GM19324 (cell line): Measurements from ENCODE around the gene CELF3.
"Not testable (repeated sequence)": the region's sequence is repeated elsewhere in the genome, so short reads cannot be mapped to it uniquely, and the experiment has no call there.

Experiments used
- ATAC-seq: cut with Tn5 transposase; IDR thresholded peaks from one replicate; pipeline ENCODE4 v1.9.1; 2021; ENCODE audit warnings: mild to moderate bottlenecking, moderate library complexity; ENCODE audit not compliant: unreplicated experiment, low FRiP score

CELF3 gene

DNA sequence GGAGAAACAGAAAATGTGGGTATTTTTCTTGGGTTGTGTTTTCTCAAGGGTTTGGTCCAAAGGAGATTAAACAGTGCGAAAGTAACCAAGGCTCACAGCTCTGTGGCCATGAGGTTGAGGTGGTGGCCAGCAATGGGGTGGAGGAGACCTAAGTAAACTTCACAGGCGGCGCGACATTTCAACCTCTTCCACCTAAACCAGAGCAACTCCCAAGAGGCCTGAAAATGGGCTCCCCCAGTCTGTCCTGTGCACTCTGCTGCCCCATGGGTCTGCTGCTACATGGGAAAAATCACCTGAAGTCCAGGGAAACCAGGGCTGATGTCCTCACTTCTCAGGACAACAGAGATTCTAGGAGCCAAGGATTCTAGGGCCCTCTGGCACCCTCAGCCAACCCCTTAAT is 12.4 kb downstream of the CELF3 start:
- no peak for ATAC-seq

DNA sequence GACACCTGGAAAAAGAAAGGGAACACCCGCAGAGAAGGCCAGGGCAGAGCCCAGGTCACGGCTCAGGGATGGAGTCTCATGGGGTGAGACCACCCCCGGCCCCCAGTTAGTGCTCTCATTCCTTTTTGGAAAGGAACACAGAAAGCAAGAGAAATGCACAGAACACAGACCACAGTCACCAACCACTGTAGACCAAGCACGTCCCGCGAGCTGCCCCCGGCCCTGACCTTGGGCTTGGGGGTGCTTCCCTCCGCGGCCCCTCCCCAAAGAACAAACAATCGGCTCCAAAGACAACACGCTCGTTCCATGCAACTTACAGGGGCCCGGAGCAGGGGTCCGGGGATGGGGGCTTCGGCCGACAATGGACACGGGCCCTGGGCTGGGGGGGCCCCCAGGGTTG is 12.8 kb downstream of the CELF3 start:
- ATAC-seq, result no peak

DNA sequence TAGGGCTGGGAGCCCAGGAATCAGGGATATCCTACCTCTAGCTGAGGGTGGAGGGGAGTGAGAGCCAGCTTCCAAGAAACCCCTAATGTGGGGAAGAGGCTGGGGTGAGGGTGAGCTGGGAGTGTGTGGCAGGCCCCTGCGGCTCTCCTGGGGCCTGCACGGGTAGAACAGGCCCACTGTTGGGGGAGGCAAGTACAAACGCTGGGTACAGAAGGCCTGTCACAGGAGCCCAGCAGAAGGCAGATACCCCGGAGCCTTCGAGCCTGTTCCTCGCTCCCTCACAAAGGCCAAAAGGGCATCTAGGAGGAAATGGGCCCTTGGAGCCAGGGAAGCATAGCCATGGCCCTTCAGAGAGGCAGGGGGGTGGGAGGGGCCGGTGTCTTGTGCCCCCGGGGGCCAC is 13.7 kb downstream of the CELF3 start:
- no peak for ATAC-seq

DNA sequence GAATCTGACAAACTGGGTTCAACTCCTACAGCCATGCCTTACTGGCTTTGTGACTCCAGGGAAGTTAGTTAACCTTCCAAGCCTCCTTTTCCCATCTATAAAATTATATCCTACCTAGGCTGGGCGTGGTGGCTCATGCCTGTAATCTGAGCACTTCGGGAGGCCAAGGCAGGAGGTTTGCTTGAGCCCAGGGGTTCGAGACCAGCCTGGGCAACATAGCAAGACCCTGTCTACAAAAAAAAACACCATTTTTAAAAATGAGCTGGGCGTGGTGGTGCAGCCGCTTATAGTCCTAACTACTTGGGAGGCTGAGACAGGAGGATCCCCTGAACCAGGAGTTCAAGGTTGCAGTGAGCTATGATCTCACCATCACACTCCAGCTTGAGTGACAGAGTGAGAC is 15.1 kb downstream of the CELF3 start:
- ATAC-seq, result no peak

- ATAC-seq, result no peak
These were observed 23.4 kb downstream of the CELF3 start for GRCh38 chr1:151693057-151693651.

GRCh38 chr1:151692226-151692625 is 24.4 kb downstream of the CELF3 start:
- no peak for ATAC-seq

DNA sequence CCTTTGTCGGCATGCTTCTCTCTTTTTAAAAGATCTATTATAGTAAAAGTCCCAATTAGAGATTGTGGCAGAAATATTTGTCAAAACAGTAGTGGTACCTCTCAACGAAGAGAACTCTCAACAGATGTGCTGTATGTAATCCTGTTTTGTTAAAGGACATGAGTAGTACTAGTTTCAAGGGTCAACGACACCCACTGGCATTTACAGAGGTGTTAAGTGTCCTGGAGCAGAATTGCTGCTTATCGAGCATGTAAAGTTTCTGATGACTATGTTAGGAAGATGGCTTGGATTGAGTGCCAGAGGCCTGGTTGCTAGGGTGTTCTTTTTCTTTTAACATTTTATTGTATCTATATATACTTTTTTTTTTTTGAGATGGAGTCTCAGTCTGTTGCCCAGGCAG is 27.1 kb downstream of the CELF3 start:
- no peak for ATAC-seq

GRCh38 chr1:151686561-151686960 is 30.0 kb downstream of the CELF3 start:
- ATAC-seq, result no peak

DNA sequence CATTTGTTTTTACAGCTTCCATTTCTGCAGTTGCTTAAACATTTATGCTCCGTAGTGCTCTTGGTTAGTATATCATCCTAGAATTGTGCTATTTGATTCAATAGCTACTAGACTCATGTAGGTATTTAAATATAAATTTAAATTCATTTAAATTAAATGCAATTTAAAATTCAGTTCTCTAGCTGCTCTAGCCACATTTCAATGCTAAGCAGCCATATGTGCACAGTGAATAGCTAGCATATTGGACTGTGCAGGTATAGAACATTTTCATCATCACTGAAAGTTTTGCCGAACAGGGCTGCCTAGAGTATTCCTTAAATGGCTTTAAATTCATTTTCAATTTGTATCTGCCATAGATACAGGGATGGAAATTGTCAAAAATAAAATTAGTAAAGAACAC is 32.5 kb downstream of the CELF3 start:
- no peak for ATAC-seq

DNA sequence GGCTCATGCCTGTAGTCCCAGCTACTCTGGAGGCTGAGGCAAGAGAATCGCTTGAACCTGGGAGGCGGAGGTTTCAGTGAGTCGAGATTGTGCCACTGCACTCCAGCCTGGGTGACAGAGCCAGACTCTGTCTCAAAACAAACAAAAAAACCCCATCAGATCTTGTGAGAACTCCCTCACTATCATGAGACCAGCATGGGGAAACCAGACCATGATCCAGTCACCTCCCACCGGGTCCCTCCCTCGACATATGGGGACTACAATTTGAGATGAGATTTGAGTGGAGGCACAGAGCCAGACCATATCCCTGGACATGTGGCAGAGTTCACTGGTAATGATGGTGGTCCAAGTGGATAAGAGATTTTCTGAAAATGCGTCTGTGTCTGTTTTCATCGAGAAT is 33.7 kb downstream of the CELF3 start:
- ATAC-seq, result not testable (repeated sequence)

DNA sequence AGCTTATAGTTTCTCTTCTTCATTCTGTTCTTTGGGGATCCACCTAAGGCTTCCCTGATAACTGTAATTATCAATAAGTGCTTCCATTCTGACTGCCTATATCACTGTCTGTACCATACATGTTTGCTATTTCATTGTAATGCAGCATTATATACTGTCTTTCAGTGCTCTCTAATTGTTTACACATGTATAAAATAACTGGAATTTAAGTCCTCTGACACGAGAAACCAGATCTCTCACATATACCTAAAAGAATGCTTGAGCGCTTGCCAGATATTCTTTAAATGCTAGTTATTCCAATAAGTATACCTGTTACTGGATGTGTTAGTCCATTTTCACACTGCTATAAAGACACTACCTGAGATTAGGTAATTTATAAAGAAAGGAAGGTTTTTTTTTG is 34.7 kb downstream of the CELF3 start:
- ATAC-seq, result no peak

GRCh38 chr1:151680826-151681225 is 35.8 kb downstream of the CELF3 start:
- ATAC-seq, result no peak

DNA sequence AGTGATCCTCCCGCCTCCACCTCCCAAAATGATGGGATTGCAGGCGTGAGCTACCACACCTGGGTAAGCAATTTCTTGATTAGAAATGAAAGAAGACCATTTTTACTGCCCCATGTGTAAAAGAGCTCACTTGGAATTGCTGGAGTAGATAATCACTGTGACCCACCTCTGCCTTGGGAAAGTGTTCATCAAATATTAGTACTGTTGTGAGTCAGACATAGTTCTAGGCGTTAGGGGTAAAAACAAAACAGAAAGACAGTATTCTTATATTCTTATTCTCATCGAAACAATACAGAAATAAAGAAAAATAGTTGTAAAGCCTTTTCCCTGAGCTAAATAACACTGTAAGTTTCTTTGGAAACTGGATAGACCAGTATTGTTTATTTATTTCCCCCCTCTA is 36.2 kb downstream of the CELF3 start:
- no peak for ATAC-seq

- ATAC-seq, result no peak
These were observed 43.2 kb downstream of the CELF3 start for GRCh38 chr1:151673407-151673806.

DNA sequence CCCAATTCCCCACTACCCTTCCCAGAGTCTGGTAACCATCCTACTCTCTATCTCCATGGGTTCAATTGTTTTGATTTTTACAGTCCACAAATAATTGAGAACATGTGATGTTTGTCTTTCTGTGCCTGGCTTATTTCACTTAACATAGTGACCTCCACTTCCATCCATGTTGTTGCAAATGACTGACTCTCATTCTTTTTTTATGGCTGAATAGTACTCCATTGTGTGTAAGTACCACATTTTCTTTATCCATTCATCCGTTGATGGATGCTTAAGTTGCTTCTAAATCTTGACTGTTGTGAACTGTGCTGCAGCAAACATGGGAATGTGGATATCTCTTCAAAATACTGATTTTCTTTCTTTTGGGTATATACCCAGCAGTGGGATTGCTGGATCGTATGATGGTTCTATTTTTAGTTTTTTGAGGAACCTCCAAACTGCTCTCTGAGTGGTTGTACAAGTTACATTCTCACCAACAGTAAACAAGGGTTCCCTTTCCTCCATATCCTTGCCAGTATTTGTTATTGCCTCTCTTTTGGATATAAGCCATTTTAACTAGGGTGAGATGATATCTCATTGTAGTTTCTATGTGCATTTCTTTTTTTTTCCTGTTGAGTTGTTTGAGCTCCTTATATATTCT is 46.4 kb downstream of the CELF3 start:
- not testable (repeated sequence) for ATAC-seq

DNA sequence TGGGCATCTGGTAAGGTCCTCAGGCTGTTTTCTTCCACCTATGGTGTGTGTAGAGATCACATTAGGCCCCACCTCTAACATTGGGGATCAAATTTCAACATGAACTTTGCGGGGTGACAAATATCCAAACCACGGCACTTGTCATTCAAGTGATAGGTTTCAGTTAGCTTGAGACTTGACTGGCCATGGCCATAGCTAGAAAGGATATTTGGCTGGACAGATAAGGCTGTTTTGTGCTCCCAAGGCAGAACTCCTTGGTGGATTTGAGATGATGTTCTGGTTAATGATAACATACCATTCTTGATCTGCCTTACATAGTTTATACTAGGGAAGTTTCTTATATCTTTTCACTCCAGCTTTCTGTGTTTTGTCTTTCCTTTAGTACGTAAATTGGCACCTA is 48.5 kb downstream of the CELF3 start:
- no peak for ATAC-seq

GRCh38 chr1:151661751-151662150 is 54.9 kb downstream of the CELF3 start:
- no peak for ATAC-seq

- no peak for ATAC-seq
These were observed 61.2 kb downstream of the CELF3 start for GRCh38 chr1:151655371-151655770.

DNA sequence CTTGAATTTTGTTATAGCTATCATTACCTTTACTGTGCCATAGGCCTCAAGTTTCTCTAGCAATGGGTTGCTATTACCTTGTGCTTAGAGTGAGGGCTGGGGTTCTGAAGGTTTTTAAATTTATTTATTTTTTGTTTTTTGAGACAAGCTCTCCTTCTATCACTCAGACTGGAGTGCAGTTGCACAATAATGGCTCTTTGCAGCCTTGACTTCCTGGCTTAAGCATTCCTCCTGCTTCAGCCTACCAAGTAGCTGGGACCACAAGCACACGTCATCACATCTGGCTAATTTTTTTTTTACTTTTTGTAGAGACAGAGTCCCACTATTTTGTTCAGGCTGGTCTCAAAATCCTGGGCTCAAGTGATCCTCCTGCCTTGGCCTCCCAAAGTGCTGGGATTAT is 63.2 kb downstream of the CELF3 start:
- no peak for ATAC-seq
